GM12865 (cell line): ENCODE results near the gene SEMA6D.

Source experiments
- DNase-seq: peaks from one replicate; pipeline ENCODE4 v3.0.0; 2010; ENCODE audit warnings: low read depth
- H3K4me3 ChIP-seq: 2 replicates; pipeline ENCODE4 v1.5.1; 2011; ENCODE audit warnings: mild to moderate bottlenecking, low read depth, low read length, control low read depth
- TF ChIP-seq, protein P1 (sequence below): IDR thresholded peaks from 2 replicates; pipeline ENCODE4 v1.5.1; 2011; ENCODE audit warnings: low read length, control low read depth, low read depth, inconsistent platforms; ENCODE audit not compliant: insufficient read depth; ENCODE audit errors: missing control alignments

Gene SEMA6D

DNA sequence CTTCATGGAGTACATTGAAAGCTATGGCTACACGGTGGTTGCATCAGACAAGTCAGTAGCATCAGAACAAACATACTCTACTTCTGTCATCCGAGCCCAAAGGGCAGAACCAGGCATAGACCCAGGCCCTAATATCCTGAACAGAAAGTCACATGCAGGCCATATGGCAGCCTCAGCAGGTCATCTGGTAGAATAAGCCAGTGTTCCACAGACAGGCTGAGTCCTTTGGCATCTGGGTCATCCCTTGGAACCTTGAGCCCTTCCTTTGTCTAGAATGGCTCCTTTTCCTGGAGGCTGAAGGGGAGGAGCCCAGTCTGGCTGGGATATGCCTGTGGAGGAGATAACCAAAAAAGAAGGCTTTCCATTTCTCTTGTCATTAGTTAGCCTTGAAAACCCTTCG is 29.2 kb downstream of the SEMA6D start:
- TF ChIP-seq, protein P1, sequence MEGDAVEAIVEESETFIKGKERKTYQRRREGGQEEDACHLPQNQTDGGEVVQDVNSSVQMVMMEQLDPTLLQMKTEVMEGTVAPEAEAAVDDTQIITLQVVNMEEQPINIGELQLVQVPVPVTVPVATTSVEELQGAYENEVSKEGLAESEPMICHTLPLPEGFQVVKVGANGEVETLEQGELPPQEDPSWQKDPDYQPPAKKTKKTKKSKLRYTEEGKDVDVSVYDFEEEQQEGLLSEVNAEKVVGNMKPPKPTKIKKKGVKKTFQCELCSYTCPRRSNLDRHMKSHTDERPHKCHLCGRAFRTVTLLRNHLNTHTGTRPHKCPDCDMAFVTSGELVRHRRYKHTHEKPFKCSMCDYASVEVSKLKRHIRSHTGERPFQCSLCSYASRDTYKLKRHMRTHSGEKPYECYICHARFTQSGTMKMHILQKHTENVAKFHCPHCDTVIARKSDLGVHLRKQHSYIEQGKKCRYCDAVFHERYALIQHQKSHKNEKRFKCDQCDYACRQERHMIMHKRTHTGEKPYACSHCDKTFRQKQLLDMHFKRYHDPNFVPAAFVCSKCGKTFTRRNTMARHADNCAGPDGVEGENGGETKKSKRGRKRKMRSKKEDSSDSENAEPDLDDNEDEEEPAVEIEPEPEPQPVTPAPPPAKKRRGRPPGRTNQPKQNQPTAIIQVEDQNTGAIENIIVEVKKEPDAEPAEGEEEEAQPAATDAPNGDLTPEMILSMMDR = no peak
- DNase-seq = no peak
- no peak overlapping the region for H3K4me3 ChIP-seq

DNA sequence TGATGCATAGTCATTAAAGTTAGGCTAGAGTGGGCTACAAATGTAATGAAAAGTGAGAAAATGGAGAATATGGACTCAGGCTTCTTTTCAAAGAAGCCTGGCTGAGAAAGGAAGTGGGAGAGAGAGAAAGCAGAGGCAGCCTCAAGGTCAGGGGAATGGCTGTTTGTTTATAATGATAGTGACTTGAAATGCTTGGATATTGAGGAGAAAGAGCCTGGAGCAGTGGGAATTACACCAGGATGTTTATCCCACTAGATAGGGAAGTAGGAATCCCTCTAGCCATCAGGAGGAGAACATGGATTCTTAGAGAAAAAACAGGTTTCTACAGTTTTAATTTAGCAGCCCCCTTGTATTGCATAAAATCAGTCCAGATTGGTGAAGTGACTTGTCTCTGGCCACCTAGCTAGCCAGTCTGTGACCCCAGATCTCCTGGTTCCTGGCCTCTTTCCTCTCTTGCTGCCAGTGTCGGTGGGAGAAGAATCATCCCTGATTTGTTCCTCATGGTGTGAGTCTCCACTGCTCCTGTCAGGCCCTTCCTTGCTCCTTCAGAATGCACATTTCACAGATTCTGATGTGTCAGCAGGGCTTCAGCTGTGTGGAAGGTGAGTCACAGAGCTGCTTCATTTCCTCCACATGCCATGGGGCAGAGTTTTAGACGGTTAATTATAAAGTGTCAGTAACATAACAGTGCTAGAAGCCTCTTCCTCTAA is 32.9 kb downstream of the SEMA6D start:
- TF ChIP-seq, protein P1 = no peak
- H3K4me3 ChIP-seq = no peak overlapping the region
- no peak for DNase-seq

DNA sequence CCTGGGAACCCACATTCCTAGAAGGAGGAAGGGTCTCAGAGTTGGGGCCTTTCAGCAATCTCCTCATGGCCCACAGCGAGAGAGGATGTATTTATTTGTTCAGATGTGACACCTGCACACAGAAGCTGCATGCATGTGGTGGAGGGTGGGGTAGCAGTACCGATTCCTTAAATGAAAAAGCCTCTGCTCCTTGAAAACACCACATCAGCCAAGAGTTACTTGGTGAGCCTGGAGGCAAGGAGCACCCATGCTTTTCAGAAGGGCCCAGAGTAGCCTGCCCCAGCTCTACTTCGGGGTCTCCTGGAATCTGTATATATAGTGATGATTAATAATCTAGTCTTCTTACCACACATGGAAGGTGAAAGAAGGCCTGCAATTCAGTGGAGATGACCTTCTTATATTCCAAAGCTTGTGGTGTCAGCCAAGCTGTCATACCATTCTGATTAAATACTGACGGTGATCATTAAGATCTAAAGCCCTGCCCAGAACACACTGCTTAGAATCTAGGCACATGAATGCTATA is 33.5 kb downstream of the SEMA6D start:
- no peak for DNase-seq
- TF ChIP-seq, protein P1 = no peak
- H3K4me3 ChIP-seq = no peak overlapping the region

DNA sequence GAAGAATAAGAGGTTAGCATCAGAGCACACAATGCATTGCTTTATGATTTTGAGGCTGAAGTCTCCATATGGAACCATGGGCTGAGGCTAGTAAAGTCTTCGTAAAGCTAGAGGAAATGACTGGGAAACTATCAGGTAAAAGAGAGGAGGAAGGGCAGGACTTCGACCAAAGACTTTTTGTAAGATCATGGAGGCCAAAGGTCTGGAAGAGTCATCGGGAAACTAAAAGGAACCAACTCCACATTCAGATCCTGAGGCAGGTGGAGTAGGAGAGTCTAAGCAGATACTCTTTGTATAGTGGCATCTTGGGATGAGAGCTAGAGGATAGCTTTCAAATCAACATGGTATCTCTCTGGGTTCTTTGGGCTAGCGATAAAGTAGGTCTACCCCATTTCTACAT is 36.3 kb downstream of the SEMA6D start:
- TF ChIP-seq, protein P1 = no peak
- no peak overlapping the region for H3K4me3 ChIP-seq
- no peak for DNase-seq

DNA sequence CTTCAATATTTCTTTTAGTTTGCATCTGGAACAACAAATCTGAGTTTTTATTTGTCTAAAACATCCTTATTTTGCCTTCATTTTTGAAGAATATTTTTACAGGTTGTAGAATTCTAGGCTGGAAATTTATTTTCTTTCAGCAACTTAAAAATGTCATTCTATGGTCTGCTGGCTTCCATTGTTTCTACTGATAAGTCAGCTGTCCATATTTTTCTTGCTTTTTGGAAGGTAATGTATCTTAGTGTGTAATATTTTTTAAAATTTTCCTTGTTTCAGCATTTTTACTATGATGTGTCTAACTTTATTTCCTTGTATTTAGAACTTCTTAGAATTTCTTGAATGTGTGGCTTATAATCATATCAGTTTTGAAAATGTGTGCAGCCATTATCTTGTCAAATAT is 37.0 kb downstream of the SEMA6D start:
- DNase-seq = no peak
- TF ChIP-seq, protein P1 = no peak

DNA sequence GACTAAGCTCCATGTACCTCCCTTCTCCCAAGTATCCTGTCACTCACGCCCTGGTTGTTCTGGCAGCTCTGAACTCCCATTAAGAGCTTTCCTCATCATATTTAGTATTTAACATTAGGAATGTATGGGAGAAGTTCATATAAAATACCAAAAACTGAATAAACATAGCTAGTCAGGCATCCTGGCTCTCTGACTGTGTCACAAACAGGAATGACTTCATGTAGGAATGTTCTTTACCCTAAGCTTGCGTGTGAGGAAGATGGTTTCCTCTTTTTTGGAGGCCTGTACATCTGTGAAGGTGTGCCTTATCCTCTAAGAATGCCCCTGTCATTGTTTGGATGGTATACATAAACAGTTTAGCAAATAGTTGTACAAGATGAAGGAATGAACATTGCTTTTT is 38.6 kb downstream of the SEMA6D start:
- TF ChIP-seq, protein P1 = no peak
- no peak overlapping the region for H3K4me3 ChIP-seq
- no peak for DNase-seq

More for the DNA sequence above, 37.0 kb downstream of the SEMA6D start:
- no peak overlapping the region for H3K4me3 ChIP-seq

DNA sequence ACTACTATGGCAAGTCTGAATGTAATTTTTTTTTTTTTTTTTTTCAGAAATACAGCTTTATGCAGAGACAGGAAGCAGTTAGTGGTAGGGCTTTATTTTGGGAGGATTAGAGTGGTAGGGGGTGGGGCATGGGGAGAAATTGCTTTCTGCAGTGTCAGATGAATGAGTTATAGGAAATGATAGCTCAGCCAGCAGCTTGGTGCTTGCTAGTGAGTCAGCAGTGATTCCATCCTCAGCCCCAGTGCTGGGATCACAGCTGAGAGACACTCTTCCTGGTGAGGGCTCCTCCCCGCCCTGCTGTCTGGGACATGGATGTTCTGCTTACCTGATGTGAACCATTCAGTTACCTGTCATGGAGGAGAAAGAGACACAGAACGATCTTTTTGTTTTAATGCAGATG is 39.6 kb downstream of the SEMA6D start:
- DNase-seq = no peak
- H3K4me3 ChIP-seq = no peak overlapping the region
- TF ChIP-seq, protein P1 = no peak
